C4-2B (cell line): ENCODE measurements around the gene RGS19.

ENCODE experiments used
- H3K27ac ChIP-seq: fragments of 450-650 bp; 2 replicates; pipeline ENCODE4 v1.5.1; 2017
- CTCF ChIP-seq: fragments of 450-650 bp; conservative IDR thresholded peaks from 2 replicates; pipeline ENCODE4 v1.5.1; 2017; ENCODE audit warnings: mild to moderate bottlenecking
- ZFX ChIP-seq: fragments of 450-650 bp; IDR thresholded peaks from 2 replicates; pipeline ENCODE4 v1.6.1; 2017

RGS19 gene

GRCh38 chr20:64062276-64062595, 17.1 kb downstream of the RGS19 start:
- H3K27ac ChIP-seq: peak overlapping the region; percentile 67
- TF ChIP-seq CTCF: no peak
- TF ChIP-seq ZFX: no peak

GRCh38 chr20:64058536-64058935, 20.8 kb downstream of the RGS19 start:
- H3K27ac ChIP-seq: no peak overlapping the region

GRCh38 chr20:64057628-64058498, 21.5 kb downstream of the RGS19 start:
- peak; percentile 96 for TF ChIP-seq CTCF
- no peak for TF ChIP-seq ZFX
- H3K27ac ChIP-seq: no peak overlapping the region

More at GRCh38 chr20:64058536-64058935, 20.8 kb downstream of the RGS19 start:
- no peak for TF ChIP-seq ZFX
- TF ChIP-seq CTCF: no peak

GRCh38 chr20:64056889-64057627, 22.3 kb downstream of the RGS19 start:
- TF ChIP-seq CTCF: no peak
- TF ChIP-seq ZFX: no peak
- H3K27ac ChIP-seq: no peak overlapping the region

GRCh38 chr20:64056639-64056888, 22.8 kb downstream of the RGS19 start:
- H3K27ac ChIP-seq: no peak overlapping the region
- TF ChIP-seq CTCF (no peak), ZFX (no peak)

GRCh38 chr20:64055893-64056638, 23.3 kb downstream of the RGS19 start:
- TF ChIP-seq CTCF (no peak), ZFX (no peak)
- H3K27ac ChIP-seq: no peak overlapping the region
